Thymus (tissue), 11 donors: Measurements from ENCODE around the gene CAMTA1. TPM values are rescaled to one million over a fixed set of nuclear protein-coding genes. Genes with fewer than 3 reads are reported as not detected.

Experiments used
- DNase-seq, 9 donors: peaks; one replicate each; pipeline ENCODE4 v3.0.0-alpha.2; 2013; ENCODE audit warnings: low spot score in 9 of 9, low read depth in 6 of 9, missing footprints in 1 of 9
- H3K27ac ChIP-seq, 2 donors: one replicate each; pipeline ENCODE4 v1.5.1; 2013; ENCODE audit warnings: control low read depth in 1 of 2, low read depth in 1 of 2, low read length in 1 of 2, mild to moderate bottlenecking in 1 of 2, moderate library complexity in 1 of 2
- H3K27me3 ChIP-seq, 2 donors: one replicate each; pipeline ENCODE4 v1.5.1; 2013; ENCODE audit warnings: low read length in 1 of 2; ENCODE audit not compliant: control insufficient read depth in 2 of 2, insufficient read depth in 1 of 2
- H3K36me3 ChIP-seq, 2 donors: one replicate each; pipeline ENCODE4 v1.5.1; 2013; ENCODE audit warnings: low read length in 1 of 2, mild to moderate bottlenecking in 1 of 2, moderate library complexity in 1 of 2; ENCODE audit not compliant: control insufficient read depth in 2 of 2, insufficient read depth in 2 of 2
- H3K4me1 ChIP-seq, 2 donors: one replicate each; pipeline ENCODE4 v1.5.1; 2013; ENCODE audit warnings: low read length in 2 of 2; ENCODE audit not compliant: control insufficient read depth in 2 of 2, insufficient read depth in 2 of 2
- H3K4me3 ChIP-seq, 2 donors: one replicate each; pipeline ENCODE4 v1.5.1; 2013; ENCODE audit warnings: low read length in 2 of 2, control low read depth in 1 of 2, mild to moderate bottlenecking in 1 of 2
- H3K9me3 ChIP-seq, 2 donors: one replicate each; pipeline ENCODE4 v1.5.1; 2013; ENCODE audit warnings: low read length in 1 of 2, mild to moderate bottlenecking in 1 of 2; ENCODE audit not compliant: control insufficient read depth in 2 of 2, insufficient read depth in 1 of 2
- WGBS: extraction: QIAGEN DNeasy Blood & Tissue Kit; methylation state at CpG from one replicate; pipeline ENCODE4 v1.1.7; 2013; 5-methylcytosine and 5-hydroxymethylcytosine counted together
- polyA plus RNA-seq: library from polyadenylated mRNA; stranded (reverse); fragments of 200-250 nt; gene quantifications from one replicate; pipeline ENCODE4 v1.2.3, GENCODE V29; 2013
- total RNA-seq: library from RNA; stranded (reverse); fragments of 120-200 nt; gene quantifications from one replicate; pipeline ENCODE4 v1.2.4, GENCODE V29; 2013
- donor health status: healthy.

Gene CAMTA1
- total and polyA plus RNA-seq, 2 donors: 32.0 to 158 TPM

GRCh38 chr1:6965935-6966241, 180.6 kb downstream of the CAMTA1 start:
- H3K4me1 ChIP-seq: peaks cover 23 to 42% of the 10 kb centered on the region in 2 donors
- H3K27me3 ChIP-seq: peaks cover 3 to 55% of the 10 kb centered on the region in 2 donors
- H3K4me3 ChIP-seq: no peak overlapping the region
- H3K9me3 ChIP-seq: no peaks in the 10 kb centered on the region
- no peaks in the 10 kb centered on the region for H3K36me3 ChIP-seq
- WGBS: 95% methylated on average over 7 of the region's 7 CpGs
- DNase-seq: no peak
- H3K27ac ChIP-seq: no peak overlapping the region

GRCh38 chr1:6966326-6966725, 181.1 kb downstream of the CAMTA1 start:
- 93% methylated on average over 5 of the region's 5 CpGs for WGBS
- no peak for DNase-seq
- no peak overlapping the region for H3K4me3 ChIP-seq
- H3K9me3 ChIP-seq: no peaks in the 10 kb centered on the region
- no peak overlapping the region for H3K27ac ChIP-seq
- H3K4me1 ChIP-seq: peaks cover 23 to 43% of the 10 kb centered on the region in 2 donors
- H3K36me3 ChIP-seq: no peaks in the 10 kb centered on the region
- peaks cover 0 to 51% of the 10 kb centered on the region in 2 donors for H3K27me3 ChIP-seq

GRCh38 chr1:6967431-6968111, 182.3 kb downstream of the CAMTA1 start:
- 64% methylated on average over 8 of the region's 8 CpGs for WGBS
- peaks cover 0 to 40% of the 10 kb centered on the region in 2 donors for H3K27me3 ChIP-seq
- DNase-seq: peak in 2 of 9 donors; percentile 12 to 37

GRCh38 chr1:6969106-6969505, 183.9 kb downstream of the CAMTA1 start:
- no peaks in the 10 kb centered on the region for H3K9me3 ChIP-seq
- no peaks in the 10 kb centered on the region for H3K36me3 ChIP-seq
- peak in 4 of 9 donors; percentile 14 to 48 (median 27) for DNase-seq
- H3K27ac ChIP-seq: peak overlapping the region in 1 of 2 donors; percentile 56
- no peak overlapping the region for H3K4me3 ChIP-seq
- WGBS: 3% methylated on average over 13 of the region's 13 CpGs
- H3K4me1 ChIP-seq: peaks cover 19 to 31% of the 10 kb centered on the region in 2 donors
- H3K27me3 ChIP-seq: peaks cover 0 to 24% of the 10 kb centered on the region in 2 donors

More at GRCh38 chr1:6967431-6968111, 182.3 kb downstream of the CAMTA1 start:
- Histone ChIP-seq H3K4me3 (no peak overlapping the region), H3K27ac (peak overlapping the region in 1 of 2 donors; percentile 62), H3K9me3 (no peaks in the 10 kb centered on the region), H3K36me3 (no peaks in the 10 kb centered on the region), H3K4me1 (peaks cover 19 to 43% of the 10 kb centered on the region in 2 donors)

GRCh38 chr1:6969762-6970161, 184.5 kb downstream of the CAMTA1 start:
- no peaks in the 10 kb centered on the region for H3K36me3 ChIP-seq
- H3K4me3 ChIP-seq: no peak overlapping the region
- H3K27me3 ChIP-seq: peaks cover 0 to 19% of the 10 kb centered on the region in 2 donors
- H3K9me3 ChIP-seq: no peaks in the 10 kb centered on the region
- no peak for DNase-seq
- H3K27ac ChIP-seq: no peak overlapping the region
- peaks cover 19 to 28% of the 10 kb centered on the region in 2 donors for H3K4me1 ChIP-seq
- WGBS: 55% methylated on average over 2 of the region's 2 CpGs

- no peak for DNase-seq
- Histone ChIP-seq H3K4me1 (peaks cover 18 to 24% of the 10 kb centered on the region in 2 donors), H3K27me3 (peaks cover 0 to 15% of the 10 kb centered on the region in 2 donors), H3K4me3 (no peak overlapping the region), H3K36me3 (no peaks in the 10 kb centered on the region), H3K27ac (no peak overlapping the region), H3K9me3 (no peaks in the 10 kb centered on the region)
- 98% methylated on average over 11 of the region's 11 CpGs for WGBS
Measured at GRCh38 chr1:6970221-6970620, 185.0 kb downstream of the CAMTA1 start.

GRCh38 chr1:6971048-6971447, 185.8 kb downstream of the CAMTA1 start:
- H3K27ac ChIP-seq: no peak overlapping the region
- DNase-seq: no peak
- no peaks in the 10 kb centered on the region for H3K9me3 ChIP-seq
- 96% methylated on average over 9 of the region's 9 CpGs for WGBS
- H3K4me3 ChIP-seq: no peak overlapping the region
- H3K4me1 ChIP-seq: peaks cover 16 to 22% of the 10 kb centered on the region in 2 donors
- H3K27me3 ChIP-seq: peaks cover 0 to 12% of the 10 kb centered on the region in 2 donors
- no peaks in the 10 kb centered on the region for H3K36me3 ChIP-seq

- H3K36me3 ChIP-seq: no peaks in the 10 kb centered on the region
- no peak overlapping the region for H3K4me3 ChIP-seq
- DNase-seq: no peak
- H3K9me3 ChIP-seq: no peaks in the 10 kb centered on the region
- H3K4me1 ChIP-seq: peaks cover 16 to 22% of the 10 kb centered on the region in 2 donors
- peaks cover 0 to 12% of the 10 kb centered on the region in 2 donors for H3K27me3 ChIP-seq
- H3K27ac ChIP-seq: no peak overlapping the region
- WGBS: 95% methylated on average over 11 of the region's 11 CpGs
Measured at GRCh38 chr1:6971699-6972098, 186.4 kb downstream of the CAMTA1 start.

GRCh38 chr1:6972399-6972798, 187.1 kb downstream of the CAMTA1 start:
- WGBS: 83% methylated on average over 4 of the region's 4 CpGs
- Histone ChIP-seq H3K36me3 (no peaks in the 10 kb centered on the region), H3K9me3 (no peaks in the 10 kb centered on the region), H3K27ac (no peak overlapping the region), H3K4me3 (no peak overlapping the region), H3K4me1 (peaks cover 15 to 19% of the 10 kb centered on the region in 2 donors), H3K27me3 (peaks cover 0 to 12% of the 10 kb centered on the region in 2 donors)
- DNase-seq: no peak
